GM12878 (cell line): Measurements from ENCODE around the gene BICDL2. TPM values are rescaled to one million over a fixed set of nuclear protein-coding genes. Genes with fewer than 3 reads are reported as not detected.
A peak's percentile ranks its signal among the peaks of the same experiment; 100 is the strongest.

Experiments used
- ATAC-seq: fragments of 200-7000 bp; cut with Tn5 transposase; 3 replicates; pipeline ENCODE4 v1.9.1; 2020; ENCODE audit warnings: mild to moderate bottlenecking, moderate library complexity
- BruUV-seq: library from RNA; stranded (reverse); fragments of 400-500 nt; replicated peaks from 2 replicates; lab custom pipeline; 2021; lab: Mats Ljungman, UMichigan
- CTCF ChIA-PET: fragments of 300-600 bp; sonication (Branson Sonifier 250); formaldehyde crosslinking; extraction: SDS; loops from one replicate; lab custom pipeline; 2021; ENCODE audit warnings: inconsistent platforms; lab: Yijun Ruan, JAX
- POLR2A ChIA-PET: fragments of 350-600 bp; formaldehyde crosslinking; extraction: SDS; loops from one replicate; lab custom pipeline; 2021; ENCODE audit warnings: inconsistent platforms; lab: Charles Lee
- RAD21 ChIA-PET: fragments of 300-600 bp; sonication (Branson Sonifier 250); formaldehyde crosslinking; loops from one replicate; lab custom pipeline; 2023; ENCODE audit warnings: antibody characterized with exemption; ENCODE audit not compliant: unreplicated experiment; lab: Charles Lee
- SMC1A ChIA-PET: fragments of 300-600 bp; sonication (Branson Sonifier 250); formaldehyde crosslinking; loops from one replicate; lab custom pipeline; 2023; ENCODE audit not compliant: unreplicated experiment, uncharacterized antibody; lab: Charles Lee
- DNase-seq: peaks from one replicate; pipeline ENCODE4 v3.0.0-alpha.2; 2011; ENCODE audit warnings: low read depth, low spot score
- FAIRE-seq: peaks from 3 replicates; lab custom pipeline; 2011; peaks lifted over from hg19 to GRCh38; lab: Jason Lieb, UNC
- H2AFZ ChIP-seq: 2 replicates; pipeline ENCODE4 v1.6.0; 2011; ENCODE audit warnings: low read depth, low read length, control low read depth; ENCODE audit not compliant: control insufficient read depth
- H3K27ac ChIP-seq: 2 replicates; pipeline ENCODE4 v1.5.1; 2011; ENCODE audit warnings: control low read depth; ENCODE audit not compliant: control insufficient read depth, insufficient read depth
- H3K27me3 ChIP-seq, 2 experiments: replicated peaks in 1 of 2; 2 replicates each; pipeline versions ENCODE4 v1.6.0 to v1.6.1; 2011; ENCODE audit warnings: low read length in 1 of 2; ENCODE audit not compliant: control insufficient read depth in 2 of 2, insufficient read depth in 2 of 2
- H3K36me3 ChIP-seq, 2 experiments: 2 replicates each; pipeline ENCODE4 v1.5.1; 2011; ENCODE audit warnings: low read length in 1 of 2; ENCODE audit not compliant: control insufficient read depth in 2 of 2, insufficient read depth in 2 of 2
- H3K4me1 ChIP-seq: 2 replicates; pipeline ENCODE4 v1.6.1; 2011; ENCODE audit warnings: mild to moderate bottlenecking, low read length, moderate library complexity, mixed read lengths; ENCODE audit not compliant: control insufficient read depth, insufficient read depth
- H3K4me2 ChIP-seq: 2 replicates; pipeline ENCODE4 v1.6.0; 2011; ENCODE audit warnings: control low read depth; ENCODE audit not compliant: control insufficient read depth, insufficient read depth
- H3K4me3 ChIP-seq: fragments of 200-600 bp; sonication (generic); 2 replicates; pipeline ENCODE4 v1.5.1; 2016
- H3K79me2 ChIP-seq: 2 replicates; pipeline ENCODE4 v1.6.0; 2011; ENCODE audit warnings: low read length; ENCODE audit not compliant: control insufficient read depth, insufficient read depth
- H3K9ac ChIP-seq: 2 replicates; pipeline ENCODE4 v1.8.0; 2011; ENCODE audit warnings: low read length, control low read depth, mixed read lengths; ENCODE audit not compliant: control insufficient read depth, insufficient read depth
- H3K9me3 ChIP-seq: replicated peaks from 3 replicates; pipeline ENCODE4 v1.5.1; 2011; ENCODE audit warnings: mild to moderate bottlenecking, low read length; ENCODE audit not compliant: control insufficient read depth, insufficient read depth
- H4K20me1 ChIP-seq: 2 replicates; pipeline ENCODE4 v1.6.0; 2011; ENCODE audit not compliant: control insufficient read depth, insufficient read depth
- IKZF1 ChIP-seq: fragments of 450-650 bp; conservative IDR thresholded peaks from 2 replicates; pipeline ENCODE4 v1.6.1; 2017; ENCODE audit warnings: antibody characterized with exemption, mild to moderate bottlenecking
- MEF2B ChIP-seq: fragments of 450-650 bp; IDR thresholded peaks from 2 replicates; pipeline ENCODE4 v1.6.1; 2018; ENCODE audit warnings: mild to moderate bottlenecking, moderate library complexity; ENCODE audit not compliant: partially characterized antibody, poor library complexity, severe bottlenecking
- NFYA ChIP-seq: IDR thresholded peaks from 2 replicates; pipeline ENCODE4 v1.6.1; 2011; ENCODE audit warnings: low read depth, mild to moderate bottlenecking, low read length, improper control_type of control experiment, borderline replicate concordance
- NFYB ChIP-seq: IDR thresholded peaks from 2 replicates; pipeline ENCODE4 v1.6.1; 2011; ENCODE audit warnings: low read depth, mild to moderate bottlenecking, low read length, improper control_type of control experiment, moderate library complexity; ENCODE audit not compliant: insufficient read depth
- PAX5 ChIP-seq: IDR thresholded peaks from 2 replicates; pipeline ENCODE4 v1.6.1; 2011; ENCODE audit warnings: low read depth, low read length, borderline replicate concordance
- POLR2AphosphoS2 ChIP-seq: IDR thresholded peaks from 2 replicates; pipeline ENCODE4 v1.6.1; 2011; ENCODE audit warnings: low read depth, mild to moderate bottlenecking, low read length, improper control_type of control experiment, moderate library complexity
- RB1 ChIP-seq: fragments of 450-650 bp; formaldehyde crosslinking; IDR thresholded peaks from 2 replicates; pipeline ENCODE4 v1.6.1; 2017; ENCODE audit warnings: mild to moderate bottlenecking, borderline replicate concordance
- RBBP5 ChIP-seq: fragments of 200-600 bp; sonication (generic); conservative IDR thresholded peaks from 2 replicates; pipeline ENCODE4 v1.6.1; 2016
- REST ChIP-seq: IDR thresholded peaks from 2 replicates; pipeline ENCODE4 v1.6.1; 2012; ENCODE audit warnings: mild to moderate bottlenecking, low read depth, low read length
- TCF3 ChIP-seq: IDR thresholded peaks from 2 replicates; pipeline ENCODE4 v1.6.1; 2012; ENCODE audit warnings: low read depth, mild to moderate bottlenecking, low read length, borderline replicate concordance; ENCODE audit not compliant: insufficient read depth
- TCF7 ChIP-seq: IDR thresholded peaks from 2 replicates; pipeline ENCODE4 v1.6.1; 2014; ENCODE audit warnings: antibody characterized with exemption, borderline replicate concordance
- WGBS: methylation state at CpG from one replicate; pipeline ENCODE4 v1.1.6; 2016; ENCODE audit warnings: low lambda C conversion rate; ENCODE audit not compliant: insufficient replicate concordance, insufficient coverage; ENCODE audit errors: missing lambda C conversion rate; 5-methylcytosine and 5-hydroxymethylcytosine counted together
- in situ Hi-C: fragments of 300-500 bp; cut with MboI; formaldehyde crosslinking; loops from 9 replicates; pipeline ENCODE4 v1.14.3; 2018; ENCODE audit warnings: mixed read lengths
- intact Hi-C: fragments of 100-400 bp; cut with micrococcal nuclease; formaldehyde crosslinking; loops from one replicate; pipeline ENCODE4 v1.14.2; 2022; ENCODE audit not compliant: unreplicated experiment
- polyA plus RNA-seq, 11 experiments: library from polyadenylated mRNA; depleted of rRNA in 4 of 11; unstranded in 6 of 11; stranded (reverse) in 5 of 11; fragments of >200 nt; fragmentation: Nextera tagmentation in 4 of 11; fragmentation: Illumina TruSeq in 1 of 11; extraction: Ambion mirVana in 4 of 11; extraction: Trizol in 1 of 11; gene quantifications; 1 replicate in 1 of 11; 2 replicates in 10 of 11; pipeline versions ENCODE4 v1.2.1 to v1.2.3, GENCODE V29; 2011 to 2016; ENCODE audit warnings: inconsistent platforms in 2 of 11, missing spikeins in 2 of 11, low read depth in 1 of 11
- total RNA-seq, 4 experiments: library from RNA; depleted of rRNA in 3 of 4; stranded (reverse); fragments of >200 nt in 3 of 4; fragmentation: Illumina TruSeq in 1 of 4; extraction: Trizol in 1 of 4; gene quantifications; 2 replicates each; pipeline versions ENCODE4 v1.2.1 to v1.2.3, GENCODE V29; 2013 to 2021
- TF ChIP-seq, protein P1 (sequence below): fragments of 450-650 bp; IDR thresholded peaks from 2 replicates; pipeline ENCODE4 v1.6.1; 2017; ENCODE audit warnings: mild to moderate bottlenecking, moderate library complexity
- TF ChIP-seq, protein P2 (sequence below), 3 experiments: IDR thresholded peaks in 2 of 3; conservative IDR thresholded peaks in 1 of 3; 2 replicates each; pipeline ENCODE4 v1.5.1; 2011; ENCODE audit warnings: low read depth in 3 of 3, low read length in 3 of 3, mild to moderate bottlenecking in 3 of 3, control low read depth in 2 of 3, moderate library complexity in 2 of 3, inconsistent platforms in 1 of 3, mixed read lengths in 1 of 3; ENCODE audit not compliant: control insufficient read depth in 2 of 3, insufficient read depth in 1 of 3; ENCODE audit errors: extremely low read depth in 1 of 3

Gene BICDL2
- total and polyA plus RNA-seq, 10 of the 15 experiments (the other 5 are each of a cell fraction or from before 2014, with no cell fraction given): not detected

- WGBS: 79% methylated on average over 8 of the region's 10 CpGs
- H3K4me3 ChIP-seq: peak overlapping the region; percentile 55
- H2AFZ ChIP-seq: no peak overlapping the region
- peak overlapping the region; percentile 49 for H3K9ac ChIP-seq
- BruUV-seq: no TSS peak
- in situ Hi-C loops (no loop called here), intact Hi-C loops (no loop called here)
- H3K4me1 ChIP-seq: peaks cover 45% of the 10 kb centered on the region
- SMC1A ChIA-PET: interaction anchor here (1.0 to 6.1 kb wide), 6 partner anchors 10 to 56 kb away, joined by 3 to 52 read pairs (median 7); partner anchors contain the start of gene IL32
- TF ChIP-seq MEF2B (no peak), RB1 (no peak), IKZF1 (no peak), RBBP5 (no peak), REST (no peak), NFYA (no peak), PAX5 (no peak), TCF7 (no peak), NFYB (no peak), POLR2AphosphoS2 (no peak), TCF3 (no peak)
- TF ChIP-seq, protein P1, sequence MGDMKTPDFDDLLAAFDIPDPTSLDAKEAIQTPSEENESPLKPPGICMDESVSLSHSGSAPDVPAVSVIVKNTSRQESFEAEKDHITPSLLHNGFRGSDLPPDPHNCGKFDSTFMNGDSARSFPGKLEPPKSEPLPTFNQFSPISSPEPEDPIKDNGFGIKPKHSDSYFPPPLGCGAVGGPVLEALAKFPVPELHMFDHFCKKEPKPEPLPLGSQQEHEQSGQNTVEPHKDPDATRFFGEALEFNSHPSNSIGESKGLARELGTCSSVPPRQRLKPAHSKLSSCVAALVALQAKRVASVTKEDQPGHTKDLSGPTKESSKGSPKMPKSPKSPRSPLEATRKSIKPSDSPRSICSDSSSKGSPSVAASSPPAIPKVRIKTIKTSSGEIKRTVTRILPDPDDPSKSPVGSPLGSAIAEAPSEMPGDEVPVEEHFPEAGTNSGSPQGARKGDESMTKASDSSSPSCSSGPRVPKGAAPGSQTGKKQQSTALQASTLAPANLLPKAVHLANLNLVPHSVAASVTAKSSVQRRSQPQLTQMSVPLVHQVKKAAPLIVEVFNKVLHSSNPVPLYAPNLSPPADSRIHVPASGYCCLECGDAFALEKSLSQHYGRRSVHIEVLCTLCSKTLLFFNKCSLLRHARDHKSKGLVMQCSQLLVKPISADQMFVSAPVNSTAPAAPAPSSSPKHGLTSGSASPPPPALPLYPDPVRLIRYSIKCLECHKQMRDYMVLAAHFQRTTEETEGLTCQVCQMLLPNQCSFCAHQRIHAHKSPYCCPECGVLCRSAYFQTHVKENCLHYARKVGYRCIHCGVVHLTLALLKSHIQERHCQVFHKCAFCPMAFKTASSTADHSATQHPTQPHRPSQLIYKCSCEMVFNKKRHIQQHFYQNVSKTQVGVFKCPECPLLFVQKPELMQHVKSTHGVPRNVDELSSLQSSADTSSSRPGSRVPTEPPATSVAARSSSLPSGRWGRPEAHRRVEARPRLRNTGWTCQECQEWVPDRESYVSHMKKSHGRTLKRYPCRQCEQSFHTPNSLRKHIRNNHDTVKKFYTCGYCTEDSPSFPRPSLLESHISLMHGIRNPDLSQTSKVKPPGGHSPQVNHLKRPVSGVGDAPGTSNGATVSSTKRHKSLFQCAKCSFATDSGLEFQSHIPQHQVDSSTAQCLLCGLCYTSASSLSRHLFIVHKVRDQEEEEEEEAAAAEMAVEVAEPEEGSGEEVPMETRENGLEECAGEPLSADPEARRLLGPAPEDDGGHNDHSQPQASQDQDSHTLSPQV: no peak
- TF ChIP-seq, protein P2, sequence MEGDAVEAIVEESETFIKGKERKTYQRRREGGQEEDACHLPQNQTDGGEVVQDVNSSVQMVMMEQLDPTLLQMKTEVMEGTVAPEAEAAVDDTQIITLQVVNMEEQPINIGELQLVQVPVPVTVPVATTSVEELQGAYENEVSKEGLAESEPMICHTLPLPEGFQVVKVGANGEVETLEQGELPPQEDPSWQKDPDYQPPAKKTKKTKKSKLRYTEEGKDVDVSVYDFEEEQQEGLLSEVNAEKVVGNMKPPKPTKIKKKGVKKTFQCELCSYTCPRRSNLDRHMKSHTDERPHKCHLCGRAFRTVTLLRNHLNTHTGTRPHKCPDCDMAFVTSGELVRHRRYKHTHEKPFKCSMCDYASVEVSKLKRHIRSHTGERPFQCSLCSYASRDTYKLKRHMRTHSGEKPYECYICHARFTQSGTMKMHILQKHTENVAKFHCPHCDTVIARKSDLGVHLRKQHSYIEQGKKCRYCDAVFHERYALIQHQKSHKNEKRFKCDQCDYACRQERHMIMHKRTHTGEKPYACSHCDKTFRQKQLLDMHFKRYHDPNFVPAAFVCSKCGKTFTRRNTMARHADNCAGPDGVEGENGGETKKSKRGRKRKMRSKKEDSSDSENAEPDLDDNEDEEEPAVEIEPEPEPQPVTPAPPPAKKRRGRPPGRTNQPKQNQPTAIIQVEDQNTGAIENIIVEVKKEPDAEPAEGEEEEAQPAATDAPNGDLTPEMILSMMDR (IDR thresholded peaks at IDR 0.05 in 2 of 3, conservative IDR thresholded peaks at IDR 0.05 in 1 of 3; ENCODE audit: control insufficient read depth in 2 of 3, extremely low read depth in 1 of 3, insufficient read depth in 1 of 3, low read depth in 3 of 3, low read length in 3 of 3): no peak
- DNase-seq: no peak
- H3K27me3 ChIP-seq: no peaks in the 10 kb centered on the region
- no peaks in the 10 kb centered on the region for H4K20me1 ChIP-seq
- peak overlapping the region; percentile 77 for H3K27ac ChIP-seq
- no peaks in the 10 kb centered on the region for H3K36me3 ChIP-seq
- FAIRE-seq: no peak
- peaks cover 8% of the 10 kb centered on the region for H3K9me3 ChIP-seq
- H3K4me2 ChIP-seq: peak overlapping the region; percentile 72
- CTCF ChIA-PET: interaction anchor here (0.9 to 6.0 kb wide), 9 partner anchors 11 to 53 kb away, joined by 3 to 42 read pairs (median 9); partner anchors contain the start of gene IL32
- POLR2A ChIA-PET: interaction anchor here (1.0 to 4.4 kb wide), 3 partner anchors 10 to 59 kb away, joined by 4 to 38 read pairs (median 10); partner anchors contain the start of genes IL32 and ZNF213
- H3K79me2 ChIP-seq: no peaks in the 10 kb centered on the region
- ATAC-seq: peak; percentile 42
- RAD21 ChIA-PET: interaction anchor here (1.1 to 3.5 kb wide), 5 partner anchors 9 to 61 kb away, joined by 3 to 14 read pairs (median 4); partner anchors contain the start of gene IL32
Observed at GRCh38 chr16:3075523-3075915, 38.8 kb upstream of the BICDL2 start.
